GM12878 (cell line): Measurements from ENCODE around the gene ATP2A1. TPM values are rescaled to one million over a fixed set of nuclear protein-coding genes. Genes with fewer than 3 reads are reported as not detected.

Experiments used
- ATAC-seq: fragments of 200-7000 bp; cut with Tn5 transposase; 3 replicates; pipeline ENCODE4 v1.9.1; 2020; ENCODE audit warnings: mild to moderate bottlenecking, moderate library complexity
- BruUV-seq: library from RNA; stranded (reverse); fragments of 400-500 nt; replicated peaks from 2 replicates; lab custom pipeline; 2021; lab: Mats Ljungman, UMichigan
- CTCF ChIA-PET: fragments of 300-600 bp; sonication (Branson Sonifier 250); formaldehyde crosslinking; extraction: SDS; loops from one replicate; lab custom pipeline; 2021; ENCODE audit warnings: inconsistent platforms; lab: Yijun Ruan, JAX
- POLR2A ChIA-PET: fragments of 350-600 bp; formaldehyde crosslinking; extraction: SDS; loops from one replicate; lab custom pipeline; 2021; ENCODE audit warnings: inconsistent platforms; lab: Charles Lee
- RAD21 ChIA-PET: fragments of 300-600 bp; sonication (Branson Sonifier 250); formaldehyde crosslinking; loops from one replicate; lab custom pipeline; 2023; ENCODE audit warnings: antibody characterized with exemption; ENCODE audit not compliant: unreplicated experiment; lab: Charles Lee
- SMC1A ChIA-PET: fragments of 300-600 bp; sonication (Branson Sonifier 250); formaldehyde crosslinking; loops from one replicate; lab custom pipeline; 2023; ENCODE audit not compliant: unreplicated experiment, uncharacterized antibody; lab: Charles Lee
- DNase-seq: peaks from one replicate; pipeline ENCODE4 v3.0.0-alpha.2; 2011; ENCODE audit warnings: low read depth, low spot score
- FAIRE-seq: peaks from 3 replicates; lab custom pipeline; 2011; peaks lifted over from hg19 to GRCh38; lab: Jason Lieb, UNC
- H2AFZ ChIP-seq: 2 replicates; pipeline ENCODE4 v1.6.0; 2011; ENCODE audit warnings: low read depth, low read length, control low read depth; ENCODE audit not compliant: control insufficient read depth
- H3K27ac ChIP-seq: 2 replicates; pipeline ENCODE4 v1.5.1; 2011; ENCODE audit warnings: control low read depth; ENCODE audit not compliant: control insufficient read depth, insufficient read depth
- H3K27me3 ChIP-seq, 2 experiments: replicated peaks in 1 of 2; 2 replicates each; pipeline versions ENCODE4 v1.6.0 to v1.6.1; 2011; ENCODE audit warnings: low read length in 1 of 2; ENCODE audit not compliant: control insufficient read depth in 2 of 2, insufficient read depth in 2 of 2
- H3K36me3 ChIP-seq, 2 experiments: 2 replicates each; pipeline ENCODE4 v1.5.1; 2011; ENCODE audit warnings: low read length in 1 of 2; ENCODE audit not compliant: control insufficient read depth in 2 of 2, insufficient read depth in 2 of 2
- H3K4me1 ChIP-seq: 2 replicates; pipeline ENCODE4 v1.6.1; 2011; ENCODE audit warnings: mild to moderate bottlenecking, low read length, moderate library complexity, mixed read lengths; ENCODE audit not compliant: control insufficient read depth, insufficient read depth
- H3K4me2 ChIP-seq: 2 replicates; pipeline ENCODE4 v1.6.0; 2011; ENCODE audit warnings: control low read depth; ENCODE audit not compliant: control insufficient read depth, insufficient read depth
- H3K4me3 ChIP-seq: fragments of 200-600 bp; sonication (generic); 2 replicates; pipeline ENCODE4 v1.5.1; 2016
- H3K79me2 ChIP-seq: 2 replicates; pipeline ENCODE4 v1.6.0; 2011; ENCODE audit warnings: low read length; ENCODE audit not compliant: control insufficient read depth, insufficient read depth
- H3K9ac ChIP-seq: 2 replicates; pipeline ENCODE4 v1.8.0; 2011; ENCODE audit warnings: low read length, control low read depth, mixed read lengths; ENCODE audit not compliant: control insufficient read depth, insufficient read depth
- H3K9me3 ChIP-seq: replicated peaks from 3 replicates; pipeline ENCODE4 v1.5.1; 2011; ENCODE audit warnings: mild to moderate bottlenecking, low read length; ENCODE audit not compliant: control insufficient read depth, insufficient read depth
- H4K20me1 ChIP-seq: 2 replicates; pipeline ENCODE4 v1.6.0; 2011; ENCODE audit not compliant: control insufficient read depth, insufficient read depth
- BACH1 ChIP-seq: fragments of 450-650 bp; IDR thresholded peaks from 2 replicates; pipeline ENCODE4 v1.6.1; 2017; ENCODE audit warnings: mild to moderate bottlenecking, borderline replicate concordance
- CEBPB ChIP-seq, 2 experiments: fragments of 150-350 bp in 1 of 2; IDR thresholded peaks; 2 replicates each; pipeline ENCODE4 v1.6.1; 2012 to 2014; ENCODE audit warnings: low read depth in 2 of 2, low read length in 2 of 2, borderline replicate concordance in 1 of 2, inconsistent platforms in 1 of 2
- CTCF ChIP-seq, 3 experiments: IDR thresholded peaks in 2 of 3; conservative IDR thresholded peaks in 1 of 3; 2 replicates each; pipeline ENCODE4 v1.5.1; 2011; ENCODE audit warnings: low read depth in 3 of 3, low read length in 3 of 3, mild to moderate bottlenecking in 3 of 3, control low read depth in 2 of 3, moderate library complexity in 2 of 3, inconsistent platforms in 1 of 3, mixed read lengths in 1 of 3; ENCODE audit not compliant: control insufficient read depth in 2 of 3, insufficient read depth in 1 of 3; ENCODE audit errors: extremely low read depth in 1 of 3
- E2F4 ChIP-seq: IDR thresholded peaks from 2 replicates; pipeline ENCODE4 v1.6.1; 2012; ENCODE audit warnings: low read depth, low read length, improper control_type of control experiment
- EED ChIP-seq: sonication (generic); IDR thresholded peaks from 2 replicates; pipeline ENCODE4 v1.6.1; 2016; ENCODE audit warnings: antibody characterized with exemption, low read depth
- IKZF2 ChIP-seq, 2 experiments: fragments of 450-650 bp; IDR thresholded peaks; 2 replicates each; pipeline ENCODE4 v1.6.1; 2017; ENCODE audit warnings: mild to moderate bottlenecking in 2 of 2, moderate library complexity in 2 of 2
- IRF3 ChIP-seq: fragments of 450-650 bp; IDR thresholded peaks from 2 replicates; pipeline ENCODE4 v1.6.1; 2014; ENCODE audit warnings: mild to moderate bottlenecking
- IRF5 ChIP-seq: fragments of 450-650 bp; IDR thresholded peaks from 2 replicates; pipeline ENCODE4 v1.6.1; 2017; ENCODE audit warnings: borderline replicate concordance
- MXI1 ChIP-seq: fragments of 150-350 bp; IDR thresholded peaks from 2 replicates; pipeline ENCODE4 v1.6.1; 2011; ENCODE audit warnings: low read depth, mild to moderate bottlenecking, inconsistent platforms, low read length, improper control_type of control experiment
- NBN ChIP-seq: fragments of 450-650 bp; IDR thresholded peaks from 2 replicates; pipeline ENCODE4 v1.6.1; 2016
- SMAD1 ChIP-seq: fragments of 450-650 bp; IDR thresholded peaks from 2 replicates; pipeline ENCODE4 v1.6.1; 2018; ENCODE audit warnings: mild to moderate bottlenecking, low read depth; ENCODE audit not compliant: partially characterized antibody
- SMC3 ChIP-seq: IDR thresholded peaks from 2 replicates; pipeline ENCODE4 v1.6.1; 2011; ENCODE audit warnings: low read length, improper control_type of control experiment, borderline replicate concordance
- TBL1XR1 ChIP-seq: IDR thresholded peaks from 2 replicates; pipeline ENCODE4 v1.6.1; 2012; ENCODE audit warnings: low read depth, low read length, improper control_type of control experiment
- USF2 ChIP-seq: IDR thresholded peaks from 2 replicates; pipeline ENCODE4 v1.6.1; 2011; ENCODE audit warnings: low read depth, low read length, improper control_type of control experiment, borderline replicate concordance
- ZSCAN29 ChIP-seq: fragments of 450-650 bp; IDR thresholded peaks from 2 replicates; pipeline ENCODE4 v1.6.1; 2017; ENCODE audit warnings: mild to moderate bottlenecking, moderate library complexity
- WGBS: methylation state at CpG from one replicate; pipeline ENCODE4 v1.1.6; 2016; ENCODE audit warnings: low lambda C conversion rate; ENCODE audit not compliant: insufficient replicate concordance, insufficient coverage; ENCODE audit errors: missing lambda C conversion rate; 5-methylcytosine and 5-hydroxymethylcytosine counted together
- in situ Hi-C: fragments of 300-500 bp; cut with MboI; formaldehyde crosslinking; loops from 9 replicates; pipeline ENCODE4 v1.14.3; 2018; ENCODE audit warnings: mixed read lengths
- intact Hi-C: fragments of 100-400 bp; cut with micrococcal nuclease; formaldehyde crosslinking; loops from one replicate; pipeline ENCODE4 v1.14.2; 2022; ENCODE audit not compliant: unreplicated experiment
- polyA plus RNA-seq, 11 experiments: library from polyadenylated mRNA; depleted of rRNA in 4 of 11; unstranded in 6 of 11; stranded (reverse) in 5 of 11; fragments of >200 nt; fragmentation: Nextera tagmentation in 4 of 11; fragmentation: Illumina TruSeq in 1 of 11; extraction: Ambion mirVana in 4 of 11; extraction: Trizol in 1 of 11; gene quantifications; 1 replicate in 1 of 11; 2 replicates in 10 of 11; pipeline versions ENCODE4 v1.2.1 to v1.2.3, GENCODE V29; 2011 to 2016; ENCODE audit warnings: inconsistent platforms in 2 of 11, missing spikeins in 2 of 11, low read depth in 1 of 11
- total RNA-seq, 4 experiments: library from RNA; depleted of rRNA in 3 of 4; stranded (reverse); fragments of >200 nt in 3 of 4; fragmentation: Illumina TruSeq in 1 of 4; extraction: Trizol in 1 of 4; gene quantifications; 2 replicates each; pipeline versions ENCODE4 v1.2.1 to v1.2.3, GENCODE V29; 2013 to 2021

ATP2A1 gene
- total and polyA plus RNA-seq, 10 of the 15 experiments (the other 5 are each of a cell fraction or from before 2014, with no cell fraction given), result 0.13 to 1.7 (median 0.88) TPM

GRCh38 chr16:28932339-28933141, 54.3 kb downstream of the ATP2A1 start:
- H4K20me1 ChIP-seq, result no peaks in the 10 kb centered on the region
- ChIA-PET RAD21 (interaction anchor here (1.0 to 4.5 kb wide), 7 partner anchors 9 to 109 kb away, joined by 3 to 46 read pairs (median 7); partner anchors contain the start of genes ATP2A1, SH2B1 and TUFM), CTCF (interaction anchor here (0.6 to 7.2 kb wide), 14 partner anchors 9 to 116 kb away, joined by 3 to 136 read pairs (median 4); partner anchors contain the start of genes ATP2A1, SH2B1 and TUFM), POLR2A (interaction anchor here (0.6 to 3.7 kb wide), 16 partner anchors 9 to 1188 kb away, joined by 3 to 39 read pairs (median 4); partner anchors contain the start of genes ATXN2L, RABEP2, SH2B1 and TUFM), SMC1A (interaction anchor here (0.6 to 4.2 kb wide), 16 partner anchors 9 to 416 kb away, joined by 3 to 52 read pairs (median 4); partner anchors contain the start of genes ATXN2L, NFATC2IP, RABEP2 and SH2B1)
- H3K79me2 ChIP-seq, result peaks cover 21% of the 10 kb centered on the region
- H3K4me1 ChIP-seq, result peaks cover 16% of the 10 kb centered on the region
- H3K27me3 ChIP-seq, result no peaks in the 10 kb centered on the region
- ATAC-seq, result peak; percentile 49
- peak overlapping the region; percentile 97 for H3K9ac ChIP-seq
- in situ Hi-C loops, result no loop called here
- peaks cover 0 to 6% of the 10 kb centered on the region in 2 experiments; a peak in 1 of 4 replicates for H3K36me3 ChIP-seq
- H3K9me3 ChIP-seq, result no peaks in the 10 kb centered on the region
- H3K4me2 ChIP-seq, result peak overlapping the region; percentile 95
- intact Hi-C loops, result loop anchor here (5.0 kb wide), 1 partner anchor 55 kb away; the partner anchor contains the start of gene ATP2A1
- FAIRE-seq, result no peak
- peak overlapping the region; percentile 92 for H3K27ac ChIP-seq
- H2AFZ ChIP-seq, result peak overlapping the region; percentile 79
- TSS peak; percentile 74 for BruUV-seq
- WGBS, result 2% methylated on average over 20 of the region's 20 CpGs
- DNase-seq, result no peak
- H3K4me3 ChIP-seq, result peak overlapping the region; percentile 96
- TF ChIP-seq CEBPB (IDR thresholded peaks at IDR 0.05; ENCODE audit: borderline replicate concordance in 1 of 2, low read depth in 2 of 2, low read length in 2 of 2), result no peak
- peak; percentile 58; the same call in 1 of the 2 replicates for TF ChIP-seq NBN
- TF ChIP-seq IRF3, result no peak
- TF ChIP-seq IRF5, result no peak
- 0 out of 2 replicates have a peak, but pooled peaks have one; percentile 12 for TF ChIP-seq EED
- TF ChIP-seq SMAD1, result peak; percentile 35
- 0 out of 2 replicates have a peak, but pooled peaks have one; percentile 9 for TF ChIP-seq BACH1
- no peak for TF ChIP-seq MXI1
- TF ChIP-seq ZSCAN29, result peak; percentile 21; the same call in 1 of the 2 replicates
- no peak for TF ChIP-seq USF2
- 0 out of 2 replicates have a peak, but pooled peaks have one; percentile 14 for TF ChIP-seq SMC3
- no peak; a peak in 1 of 6 replicates for TF ChIP-seq CTCF (IDR thresholded peaks at IDR 0.05 in 2 of 3, conservative IDR thresholded peaks at IDR 0.05 in 1 of 3; ENCODE audit: control insufficient read depth in 2 of 3, extremely low read depth in 1 of 3, insufficient read depth in 1 of 3, low read depth in 3 of 3, low read length in 3 of 3)
- 0 out of 2 replicates have a peak, but pooled peaks have one; percentile 25 for TF ChIP-seq E2F4
- 0 out of 2 replicates have a peak, but pooled peaks have one; percentile 25 for TF ChIP-seq TBL1XR1
- TF ChIP-seq IKZF2 (IDR thresholded peaks at IDR 0.05), result no peak; a peak in 1 of 4 replicates
